GM21367 (cell line): ENCODE data around the gene TMEM244.
"Not testable (repeated sequence)": the region's sequence is repeated elsewhere in the genome, so short reads cannot be mapped to it uniquely, and the experiment has no call there.

ENCODE experiments used
- ATAC-seq: cut with Tn5 transposase; IDR thresholded peaks from one replicate; pipeline ENCODE4 v1.9.1; 2021; ENCODE audit not compliant: unreplicated experiment

TMEM244 gene

GRCh38 chr6:129860908-129861665 is at the start of gene TMEM244:
Gene TMEM244, minus strand, starts transcription at chr6:129861315. Its CDS starts 127 bp downstream, at chr6:129861188.
- ATAC-seq, result no peak

DNA sequence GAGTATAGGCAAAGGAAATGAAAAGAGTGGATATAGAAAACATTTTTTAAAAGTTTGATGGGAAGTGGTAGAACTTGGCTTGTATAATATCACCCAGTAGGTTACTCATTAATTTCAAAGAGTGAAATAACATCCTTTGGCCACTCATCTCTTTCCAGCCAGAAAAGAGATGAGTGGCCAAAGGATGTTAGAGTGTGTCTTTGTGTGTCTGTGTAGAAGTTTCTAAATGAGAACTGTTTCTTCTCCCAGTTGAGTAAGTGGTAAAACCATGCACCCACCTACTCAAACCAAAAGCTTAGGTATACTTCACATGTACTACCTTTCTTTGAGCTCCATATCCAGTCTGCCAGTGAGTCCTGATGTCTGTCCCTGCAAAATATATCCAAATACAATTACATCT is 47.7 kb upstream of the TMEM244 start:
- ATAC-seq, result peak; percentile 56

DNA sequence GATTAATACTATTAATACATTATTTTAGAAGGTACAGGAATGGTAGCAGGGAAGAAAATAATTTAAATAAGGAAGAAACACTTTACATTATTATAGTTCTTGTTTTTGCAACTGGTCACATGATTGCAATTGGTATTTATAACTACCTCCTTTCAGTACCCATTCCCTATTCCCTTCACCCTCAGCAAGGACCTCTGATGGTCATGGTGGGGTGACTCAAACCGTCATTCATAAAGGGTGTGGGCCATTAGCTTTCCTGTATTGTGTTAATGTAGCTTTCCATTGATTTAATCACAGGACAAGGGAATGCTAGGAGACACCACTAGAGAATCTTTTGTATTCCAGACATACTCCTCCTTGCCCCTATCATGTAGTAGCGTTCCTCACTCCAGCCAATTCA is 47.2 kb upstream of the TMEM244 start:
- no peak for ATAC-seq

- ATAC-seq, result no peak
These were observed 45.5 kb upstream of the TMEM244 start for GRCh38 chr6:129906515-129907077.

- peak; percentile 62 for ATAC-seq
These were observed 42.0 kb upstream of the TMEM244 start for GRCh38 chr6:129903082-129903481.

DNA sequence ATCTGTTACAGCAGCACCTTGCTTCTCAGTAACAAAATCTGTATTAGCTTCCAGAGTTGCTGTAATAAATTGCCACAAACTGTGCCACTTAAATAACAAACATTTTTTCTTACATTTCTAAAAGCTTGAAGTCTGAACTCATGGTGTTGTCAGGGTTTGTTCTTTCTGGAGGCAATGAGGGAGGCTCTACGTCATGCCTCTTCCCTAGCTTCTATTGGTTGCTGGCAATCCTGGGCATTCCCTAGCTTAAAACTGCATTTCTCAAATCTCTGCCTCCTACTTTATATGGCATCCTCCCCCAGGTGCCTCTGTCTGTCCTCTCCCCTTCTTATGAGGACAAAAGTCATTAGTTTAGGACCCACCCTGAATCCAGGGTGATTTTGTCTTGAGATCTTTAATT is 41.6 kb upstream of the TMEM244 start:
- no peak for ATAC-seq

- no peak for ATAC-seq
These were observed 40.8 kb upstream of the TMEM244 start for GRCh38 chr6:129901910-129902309.

DNA sequence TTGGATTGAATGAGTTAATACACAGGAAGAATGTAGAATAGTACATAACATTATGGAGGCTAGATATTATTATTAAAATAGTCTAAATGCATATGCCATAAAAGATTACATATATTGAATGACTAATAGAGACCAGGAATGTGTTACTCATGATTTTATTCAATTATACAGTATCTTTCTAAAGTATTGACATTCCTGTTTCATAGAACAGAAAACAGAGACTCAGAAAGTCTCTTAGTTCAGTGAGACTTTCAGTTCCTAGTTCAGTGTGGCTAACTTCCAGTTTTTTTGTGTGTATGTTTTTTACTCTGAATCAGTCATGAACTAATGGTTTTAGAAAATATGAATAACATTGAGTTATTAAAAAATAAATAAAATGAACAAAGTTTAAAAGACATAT is 34.6 kb upstream of the TMEM244 start:
- ATAC-seq, result peak; percentile 64

DNA sequence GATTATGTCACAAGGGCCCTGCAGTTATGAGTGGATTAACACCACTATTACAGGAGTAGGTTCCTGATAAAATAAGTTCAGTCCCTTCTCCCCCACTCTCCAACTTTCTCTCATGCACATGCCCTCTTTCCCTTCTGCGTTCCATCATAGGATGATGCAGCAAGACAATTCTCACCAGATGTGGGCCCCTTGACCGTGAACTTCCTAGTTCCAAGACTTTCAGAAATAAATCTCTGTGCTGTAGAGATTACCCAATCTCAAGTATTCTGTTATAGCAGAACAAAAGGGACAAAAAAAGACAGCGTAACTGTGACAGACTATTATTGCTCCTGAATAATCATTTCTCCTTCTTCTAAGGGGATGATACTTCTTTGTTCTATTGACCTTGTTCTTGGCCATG is 33.8 kb upstream of the TMEM244 start:
- ATAC-seq, result no peak

GRCh38 chr6:129893640-129894039 is 32.5 kb upstream of the TMEM244 start:
- ATAC-seq, result no peak

DNA sequence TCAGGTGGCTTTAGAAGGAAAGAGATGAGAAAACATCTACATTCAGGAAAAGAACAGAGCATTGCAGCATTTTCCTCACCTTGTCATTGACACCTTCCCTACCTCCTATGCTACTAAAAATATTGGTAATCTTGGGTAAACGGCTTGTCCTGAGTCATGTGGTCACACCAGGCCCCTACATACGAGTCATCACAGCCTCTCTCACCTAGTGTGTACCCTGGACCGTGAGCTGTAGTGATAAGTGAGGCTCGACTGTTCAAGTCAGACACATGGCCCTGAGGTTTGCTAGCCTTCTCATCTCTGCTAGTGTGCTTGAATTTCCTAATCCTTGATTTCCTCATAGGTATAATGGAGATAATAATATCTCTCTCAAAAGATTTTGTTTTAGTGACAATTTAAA is 29.6 kb upstream of the TMEM244 start:
- no peak for ATAC-seq

DNA sequence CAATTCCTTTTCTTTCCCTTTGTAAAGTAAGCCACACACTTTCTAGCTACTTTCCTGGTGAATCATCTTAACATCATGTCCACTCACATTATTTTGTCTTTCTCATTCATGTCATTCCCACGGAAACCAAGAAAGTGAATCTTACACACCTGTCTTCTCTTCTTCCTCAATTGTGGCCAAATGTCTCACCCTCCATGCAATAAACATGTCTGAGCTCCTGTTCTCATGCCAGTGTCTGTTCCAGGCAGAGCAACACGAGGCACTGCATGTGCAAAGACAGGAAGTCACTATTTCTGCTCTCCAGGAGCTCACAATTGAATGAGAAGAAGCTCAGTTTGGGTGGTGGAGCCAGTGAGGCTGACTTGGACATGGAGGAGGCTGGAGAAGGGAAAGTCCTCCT is 29.0 kb upstream of the TMEM244 start:
- no peak for ATAC-seq

DNA sequence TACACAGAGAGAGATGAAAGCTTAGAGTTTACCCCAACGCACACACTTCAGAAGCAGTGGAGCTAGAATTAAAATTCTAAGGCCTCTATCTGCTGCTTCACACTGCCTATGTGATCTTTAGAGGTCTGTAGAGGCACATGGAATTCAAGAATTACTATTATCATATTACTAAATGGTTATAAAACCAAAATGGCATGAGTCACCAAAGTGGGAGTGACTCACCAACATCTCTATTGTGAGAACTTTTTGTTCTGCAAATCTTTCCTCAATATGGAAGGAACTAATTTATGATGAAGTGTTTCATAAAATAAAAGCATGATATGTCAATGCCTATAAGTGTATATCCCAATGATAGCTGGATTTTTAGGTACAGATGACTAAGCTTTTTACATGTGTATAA is 28.5 kb upstream of the TMEM244 start:
- no peak for ATAC-seq

DNA sequence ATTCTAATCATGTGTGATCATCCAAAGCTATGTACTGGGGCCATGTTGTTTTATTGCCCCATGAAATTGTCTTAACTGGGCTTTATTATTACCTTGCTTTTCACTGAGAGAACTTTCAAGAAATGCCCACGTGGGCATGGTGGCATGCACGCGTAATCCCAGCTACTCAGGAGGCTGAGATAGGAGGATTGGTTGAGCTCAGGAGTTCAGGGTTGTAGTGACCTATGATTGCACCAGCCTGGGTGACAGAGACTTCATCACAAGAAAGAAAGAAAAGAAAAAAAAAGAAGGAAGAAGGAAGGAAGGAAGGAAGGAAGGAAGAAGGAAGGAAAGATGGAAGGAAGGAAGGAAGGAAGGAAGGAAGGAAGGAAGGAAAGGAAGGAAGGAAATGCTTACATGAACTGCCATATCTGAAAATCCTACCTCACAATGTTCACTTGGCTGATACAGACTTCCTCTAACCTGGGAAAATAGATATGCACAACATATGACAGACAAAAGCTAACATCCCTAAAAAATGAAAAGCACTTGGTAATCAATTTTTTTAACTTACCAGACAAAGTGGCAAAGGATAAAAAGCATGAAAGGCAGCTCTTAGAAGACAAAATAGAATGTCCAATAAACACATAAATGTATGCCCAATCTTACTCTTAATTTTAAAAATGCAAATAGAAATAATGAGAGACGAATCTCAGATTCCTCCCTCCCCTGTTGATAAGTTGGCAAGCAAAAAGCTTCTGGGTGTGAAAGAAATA is 25.5 kb upstream of the TMEM244 start:
- ATAC-seq, result no peak

- ATAC-seq, result no peak
These were observed 23.1 kb upstream of the TMEM244 start for GRCh38 chr6:129884211-129884610.

DNA sequence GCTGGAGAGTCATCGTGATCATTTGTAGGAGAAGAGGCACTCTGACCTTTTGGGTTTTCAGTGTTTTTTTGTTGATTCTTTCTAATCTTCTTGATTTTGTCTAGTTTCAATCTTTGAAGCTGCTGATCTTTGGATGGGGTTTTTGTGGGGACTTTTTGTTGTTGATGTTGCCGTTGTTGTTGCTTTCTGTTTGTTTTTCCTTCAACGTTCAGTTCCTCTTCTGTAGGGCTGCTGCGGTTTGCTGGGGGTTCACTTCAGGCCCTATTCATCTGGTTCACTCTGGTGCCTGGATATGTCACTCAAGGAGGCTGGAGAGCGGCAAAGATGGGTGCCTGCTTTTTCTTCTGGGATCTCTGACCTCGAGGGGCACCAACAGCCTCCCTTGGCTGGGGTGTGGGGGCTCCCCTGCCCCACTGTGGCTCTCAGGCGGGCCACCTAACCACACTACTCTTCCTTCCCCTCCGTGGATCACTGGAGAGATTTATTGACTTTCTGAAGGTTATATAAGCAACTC is 21.5 kb upstream of the TMEM244 start:
- peak; percentile 92 for ATAC-seq

DNA sequence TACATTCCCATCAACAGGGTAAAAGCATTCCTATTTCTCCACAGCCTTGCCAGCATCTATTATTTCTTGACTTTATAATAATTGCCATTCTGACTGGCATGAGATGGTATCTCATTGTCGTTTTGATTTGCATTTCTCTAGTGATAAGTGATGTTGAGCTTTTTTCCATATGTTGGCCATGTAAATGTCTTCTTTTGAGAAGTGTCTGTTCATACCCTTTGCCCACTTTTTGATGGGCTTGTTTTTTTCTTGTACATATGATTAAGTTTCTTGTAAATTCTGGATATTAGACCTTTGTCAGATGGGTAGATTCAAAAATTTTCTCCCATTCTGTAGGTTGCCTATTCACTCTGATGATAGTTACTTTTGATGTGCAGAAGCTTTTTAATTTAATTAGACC is 16.8 kb upstream of the TMEM244 start:
- ATAC-seq, result not testable (repeated sequence)

DNA sequence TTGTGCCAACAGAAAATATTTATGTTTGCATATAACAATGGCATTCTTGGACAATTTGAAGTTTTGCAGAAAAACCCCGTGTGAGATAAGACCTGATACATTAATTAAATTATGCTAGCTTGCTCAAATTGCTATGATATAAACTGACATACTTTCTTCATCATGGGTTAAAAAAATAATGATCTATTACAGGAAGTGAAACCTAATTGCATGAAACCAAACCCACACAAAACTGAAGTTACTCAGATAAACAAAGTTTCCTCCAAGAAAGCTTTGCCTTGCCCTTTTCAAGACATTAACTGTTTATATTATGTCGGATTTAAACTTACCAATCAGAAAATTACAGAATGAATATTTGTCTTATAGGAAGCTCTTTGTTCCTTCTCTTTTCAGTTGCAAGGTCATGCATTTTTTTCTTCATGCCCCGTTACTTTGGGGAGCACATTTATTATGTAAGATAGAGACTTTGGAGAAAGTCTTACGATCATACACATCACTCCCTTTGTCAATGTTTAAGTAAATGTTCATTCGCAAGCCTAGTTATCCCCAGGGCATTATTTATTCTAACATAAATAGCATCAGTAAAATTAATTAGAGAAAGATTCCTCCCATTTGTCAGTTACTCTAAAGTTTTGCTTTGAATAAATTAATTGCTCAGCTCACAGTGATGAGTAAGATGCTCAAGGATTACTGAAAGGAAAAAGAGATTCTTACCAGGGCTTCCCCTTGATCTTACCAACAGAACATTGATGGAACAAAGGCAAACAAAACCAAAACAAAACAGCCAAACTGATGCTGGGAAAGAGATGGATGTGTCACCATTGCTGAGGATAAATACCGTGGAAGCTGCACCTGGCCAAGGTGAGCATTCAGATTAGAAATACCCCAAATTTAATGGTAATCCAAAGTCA is 14.8 kb upstream of the TMEM244 start:
- peak; percentile 85 for ATAC-seq

DNA sequence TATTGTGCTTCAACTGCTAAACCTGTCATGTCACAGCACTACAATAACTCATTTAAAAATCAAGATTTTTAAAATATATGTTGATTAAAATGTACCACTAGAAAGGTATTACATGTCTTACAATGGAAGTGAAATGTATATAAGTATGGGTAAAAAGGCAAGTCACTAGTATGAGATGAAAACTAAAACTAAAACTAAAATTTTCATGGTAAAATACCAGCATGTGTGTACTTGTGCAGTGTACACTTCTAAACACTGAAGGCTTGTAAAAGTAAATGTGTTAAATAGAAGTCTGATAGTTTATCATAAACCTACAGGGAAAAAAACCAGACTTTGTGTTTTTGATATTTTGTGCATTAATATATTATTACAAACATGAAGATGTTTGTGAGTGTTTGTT is 13.7 kb upstream of the TMEM244 start:
- peak; percentile 49 for ATAC-seq

- ATAC-seq, result no peak
These were observed 11.5 kb upstream of the TMEM244 start for GRCh38 chr6:129872586-129872985.

DNA sequence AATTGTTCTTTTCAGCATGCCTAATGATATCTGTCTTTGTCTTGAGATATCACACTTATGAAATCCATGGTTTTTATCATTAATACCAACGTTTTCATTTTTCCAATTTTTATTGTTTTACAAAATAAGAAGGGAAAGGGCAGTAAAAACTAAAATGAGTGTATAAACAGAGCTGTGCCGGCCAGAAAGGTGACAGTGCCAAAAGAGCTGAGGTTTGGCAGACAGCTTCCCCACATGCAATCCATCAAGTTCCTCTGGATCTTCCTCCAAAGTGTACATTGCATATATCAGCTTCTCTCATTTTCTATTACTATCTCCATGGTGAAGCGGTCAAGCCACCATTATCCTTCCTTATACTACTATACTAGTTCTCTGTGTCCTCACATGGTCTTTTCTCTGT is 10.1 kb upstream of the TMEM244 start:
- ATAC-seq, result no peak
